HT-29 (cell line): ENCODE results near the gene TTPAL. TPM values are rescaled to one million over a fixed set of nuclear protein-coding genes. Genes with fewer than 3 reads are reported as not detected.

ENCODE experiments used
- DNase-seq: peaks from one replicate; pipeline ENCODE4 v3.0.0-alpha.2; 2015; ENCODE audit warnings: low spot score
- total RNA-seq: library from RNA; depleted of rRNA; stranded (reverse); fragments of >200 nt; shearing (Covaris generic); gene quantifications from 2 replicates; pipeline ENCODE4 v1.2.3, GENCODE V29; 2014

Gene TTPAL
- total RNA-seq, 1 experiment from 2014 or later: 4.7 TPM

GRCh38 chr20:44495802-44496481 is 20.3 kb downstream of the TTPAL start:
- no peak for DNase-seq

GRCh38 chr20:44496976-44497375 is 21.3 kb downstream of the TTPAL start:
- DNase-seq: no peak

- DNase-seq: no peak
Measured at GRCh38 chr20:44497761-44498160, 22.1 kb downstream of the TTPAL start.

GRCh38 chr20:44500221-44500620 is 24.5 kb downstream of the TTPAL start:
- DNase-seq: no peak

GRCh38 chr20:44501448-44501847 is 25.8 kb downstream of the TTPAL start:
- DNase-seq: no peak

GRCh38 chr20:44502968-44503367 is 27.3 kb downstream of the TTPAL start:
- DNase-seq: no peak

- no peak for DNase-seq
Measured at GRCh38 chr20:44504402-44505307, 29.0 kb downstream of the TTPAL start.

GRCh38 chr20:44509762-44510161 is 34.1 kb downstream of the TTPAL start:
- DNase-seq: no peak

- no peak for DNase-seq
Measured at GRCh38 chr20:44513871-44514270, 38.2 kb downstream of the TTPAL start.

- DNase-seq: no peak
Measured at GRCh38 chr20:44516491-44516890, 40.8 kb downstream of the TTPAL start.

- DNase-seq: no peak
Measured at GRCh38 chr20:44517454-44517853, 41.8 kb downstream of the TTPAL start.

- no peak for DNase-seq
Measured at GRCh38 chr20:44518248-44518647, 42.6 kb downstream of the TTPAL start.

GRCh38 chr20:44520881-44521280 is 45.2 kb downstream of the TTPAL start:
- DNase-seq: no peak

- DNase-seq: peak; percentile 99
Measured at GRCh38 chr20:44521484-44522481, 46.1 kb downstream of the TTPAL start, which contains the start of gene SERINC3. Gene SERINC3, minus strand, starts transcription at chr20:44522070. Its CDS starts 119 bp downstream, at chr20:44521951.

- no peak for DNase-seq
Measured at GRCh38 chr20:44522841-44523240, 47.2 kb downstream of the TTPAL start.

GRCh38 chr20:44523746-44524145 is 48.1 kb downstream of the TTPAL start:
- no peak for DNase-seq

GRCh38 chr20:44526129-44526528 is 50.5 kb downstream of the TTPAL start:
- peak; percentile 27 for DNase-seq

- DNase-seq: no peak
Measured at GRCh38 chr20:44527716-44528199, 52.1 kb downstream of the TTPAL start.

GRCh38 chr20:44528309-44528708 is 52.6 kb downstream of the TTPAL start:
- no peak for DNase-seq

- DNase-seq: no peak
Measured at GRCh38 chr20:44532259-44532980, 56.7 kb downstream of the TTPAL start.

- no peak for DNase-seq
Measured at GRCh38 chr20:44532981-44533331, 57.3 kb downstream of the TTPAL start.
